Activated T-helper 9 cell treated with anti-CD3 and anti-CD28 coated beads, Interleukin-2, amount 50 U/mL, for 16 hours (primary cell): ENCODE results near the gene FEZF2.

Experiments
- DNase-seq: peaks from one replicate; pipeline ENCODE4 v3.0.0-alpha.2; 2020; ENCODE audit warnings: low read depth

FEZF2 gene

DNA sequence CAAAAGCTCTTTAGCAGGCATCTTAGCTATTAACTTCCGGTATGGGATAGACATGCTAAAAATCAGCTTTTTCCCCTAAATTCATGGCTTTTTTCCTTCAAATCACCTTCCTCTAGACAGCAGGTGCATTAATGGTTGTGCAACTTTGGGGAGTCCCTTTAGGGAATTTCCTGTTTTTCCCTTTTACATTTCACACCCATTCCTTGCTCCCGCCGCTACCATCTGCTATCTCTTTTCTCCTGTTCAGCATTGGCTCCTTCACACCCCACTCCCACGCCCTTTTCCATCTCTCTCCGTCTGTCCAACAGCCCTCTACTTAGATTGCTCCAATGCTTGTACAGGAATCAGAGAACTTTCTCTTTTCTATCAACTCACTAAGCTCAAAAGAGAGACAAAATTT is 43.4 kb downstream of the FEZF2 start:
- DNase-seq: no peak

DNA sequence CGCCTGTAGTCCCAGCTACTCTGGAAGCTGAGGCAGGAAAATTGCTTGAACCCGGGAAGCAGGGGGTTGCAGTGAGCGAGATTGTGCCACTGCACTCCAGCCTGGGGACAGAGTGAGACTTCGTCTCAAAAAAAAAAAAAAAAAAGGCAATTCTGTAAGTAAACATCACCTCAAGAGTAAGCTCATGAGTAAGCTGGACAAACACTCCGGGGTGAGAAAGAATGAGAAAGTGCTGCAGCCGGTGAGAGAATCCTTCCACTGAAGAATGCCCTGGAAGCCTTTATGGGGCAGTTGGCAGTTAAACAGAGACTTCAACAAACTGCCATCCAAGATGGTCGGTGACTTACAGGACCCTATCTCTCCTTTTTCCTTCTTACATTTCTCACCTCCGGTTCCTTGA is 47.5 kb downstream of the FEZF2 start:
- no peak for DNase-seq

DNA sequence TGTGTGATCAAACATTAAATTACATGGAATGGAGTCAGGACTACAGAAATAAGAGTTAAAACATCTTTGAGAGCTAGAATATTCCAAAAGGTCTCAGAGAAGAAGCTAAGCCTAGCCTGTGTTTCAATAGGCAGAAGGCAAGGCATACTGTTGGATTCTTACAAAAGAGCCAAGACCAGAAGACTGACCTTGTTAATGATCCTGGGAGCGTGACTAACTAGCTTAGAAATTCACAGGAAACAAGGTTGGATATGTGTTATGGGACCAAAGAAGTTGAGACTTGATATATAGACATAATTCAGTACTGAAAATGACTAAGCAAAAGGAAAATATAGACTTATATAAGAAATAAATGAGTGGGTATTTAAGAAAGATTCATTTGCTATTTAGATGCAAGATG is 50.1 kb downstream of the FEZF2 start:
- no peak for DNase-seq
